ENCODE measurements around the gene GYPA. TPM values are rescaled to one million over a fixed set of nuclear protein-coding genes. Genes with fewer than 3 reads are reported as not detected.
A peak's percentile ranks its signal among the peaks of the same experiment; 100 is the strongest.

GYPA gene
- total and polyA plus RNA-seq, 2 donors from 2014 or later = 2.6 TPM; not detected in 1

DNA sequence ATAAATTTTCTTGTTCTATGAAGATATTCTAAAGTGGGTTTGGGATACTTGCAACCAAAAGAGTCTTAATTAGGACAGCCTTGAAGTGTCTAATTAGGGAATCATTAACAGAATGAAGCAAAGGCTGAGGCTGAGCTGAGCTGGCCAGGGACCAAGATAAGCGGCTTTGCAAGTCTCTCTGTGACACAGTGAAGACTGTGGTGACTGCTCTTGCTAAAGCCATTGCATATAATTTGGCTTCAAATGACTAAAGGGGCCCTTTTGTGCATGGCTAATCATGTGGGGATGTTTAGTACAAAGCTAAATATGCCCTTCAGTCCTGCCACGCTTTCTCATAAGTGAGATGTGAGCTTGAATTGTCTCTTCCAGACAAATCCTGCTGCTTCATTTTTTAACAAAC, 31.2 kb upstream of the GYPA start:
- TF ChIP-seq, protein P1, sequence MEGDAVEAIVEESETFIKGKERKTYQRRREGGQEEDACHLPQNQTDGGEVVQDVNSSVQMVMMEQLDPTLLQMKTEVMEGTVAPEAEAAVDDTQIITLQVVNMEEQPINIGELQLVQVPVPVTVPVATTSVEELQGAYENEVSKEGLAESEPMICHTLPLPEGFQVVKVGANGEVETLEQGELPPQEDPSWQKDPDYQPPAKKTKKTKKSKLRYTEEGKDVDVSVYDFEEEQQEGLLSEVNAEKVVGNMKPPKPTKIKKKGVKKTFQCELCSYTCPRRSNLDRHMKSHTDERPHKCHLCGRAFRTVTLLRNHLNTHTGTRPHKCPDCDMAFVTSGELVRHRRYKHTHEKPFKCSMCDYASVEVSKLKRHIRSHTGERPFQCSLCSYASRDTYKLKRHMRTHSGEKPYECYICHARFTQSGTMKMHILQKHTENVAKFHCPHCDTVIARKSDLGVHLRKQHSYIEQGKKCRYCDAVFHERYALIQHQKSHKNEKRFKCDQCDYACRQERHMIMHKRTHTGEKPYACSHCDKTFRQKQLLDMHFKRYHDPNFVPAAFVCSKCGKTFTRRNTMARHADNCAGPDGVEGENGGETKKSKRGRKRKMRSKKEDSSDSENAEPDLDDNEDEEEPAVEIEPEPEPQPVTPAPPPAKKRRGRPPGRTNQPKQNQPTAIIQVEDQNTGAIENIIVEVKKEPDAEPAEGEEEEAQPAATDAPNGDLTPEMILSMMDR (IDR thresholded peaks at IDR 0.05; ENCODE audit: borderline replicate concordance, extremely low read depth, insufficient read depth) = no peak
- intact Hi-C loops (cut with DNase I) = loop anchor here (10.0 kb wide), 1 partner anchor 613 kb away; no protein-coding TSS in a partner anchor
- H3K4me3 ChIP-seq (ENCODE audit: low read length in 3 of 3) = no peak overlapping the region
- H3K27ac ChIP-seq (ENCODE audit: low read depth in 2 of 2, low read length in 2 of 2) = no peak overlapping the region
- no peak overlapping the region for H3K9ac ChIP-seq (ENCODE audit: low read length in 3 of 3)
- H3K9me3 ChIP-seq (ENCODE audit: control insufficient read depth in 2 of 3, insufficient read depth in 1 of 3, low read length in 3 of 3) = no peaks in the 10 kb centered on the region
- FAIRE-seq (no peak), DNase-seq (peak in 1 of 5 donors; percentile 19)
- H3K27me3 ChIP-seq (ENCODE audit: control insufficient read depth, insufficient read depth, low read length) = no peaks in the 10 kb centered on the region
- no peaks in the 10 kb centered on the region for H3K4me1 ChIP-seq (ENCODE audit: control insufficient read depth in 2 of 3, insufficient read depth in 2 of 3, low read depth in 1 of 3, low read length in 3 of 3)
- H3K36me3 ChIP-seq (ENCODE audit: control insufficient read depth in 2 of 3, insufficient read depth in 3 of 3, low read length in 3 of 3) = no peaks in the 10 kb centered on the region

DNA sequence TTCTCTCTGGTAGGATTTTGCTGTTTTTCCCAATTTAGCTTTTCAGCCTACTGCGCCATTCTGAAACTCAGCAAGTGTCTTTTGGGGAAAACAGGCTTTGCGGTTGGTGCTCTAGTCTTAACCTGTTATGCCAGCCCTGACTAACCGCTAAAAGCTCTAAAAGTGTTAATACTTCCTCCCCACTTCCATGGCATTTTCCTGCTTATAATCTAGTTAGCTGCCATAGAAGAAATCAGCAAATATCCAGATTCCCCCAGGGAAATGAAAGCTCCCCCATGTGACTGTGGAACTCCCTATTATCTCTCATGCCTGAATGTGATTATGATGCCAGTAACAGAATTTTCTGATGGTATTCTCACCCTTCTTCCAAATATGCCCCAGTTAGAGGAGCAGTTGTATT, 28.7 kb upstream of the GYPA start:
- H3K4me3 ChIP-seq (ENCODE audit: low read length in 3 of 3) = no peak overlapping the region
- TF ChIP-seq, protein P1 (IDR thresholded peaks at IDR 0.05; ENCODE audit: borderline replicate concordance, extremely low read depth, insufficient read depth) = no peak
- FAIRE-seq = no peak

GRCh38 chr4:144154044-144154443, 13.5 kb upstream of the GYPA start:
- FAIRE-seq (no peak), DNase-seq (no peak)
- Histone ChIP-seq H3K9ac (ENCODE audit: low read length in 3 of 3) (no peak overlapping the region), H3K9me3 (ENCODE audit: control insufficient read depth in 2 of 3, insufficient read depth in 1 of 3, low read length in 3 of 3) (peaks cover 0 to 2% (median 0%) of the 10 kb centered on the region in 3 donors), H3K27me3 (ENCODE audit: control insufficient read depth, insufficient read depth, low read length) (no peaks in the 10 kb centered on the region), H3K36me3 (ENCODE audit: control insufficient read depth in 2 of 3, insufficient read depth in 3 of 3, low read length in 3 of 3) (no peaks in the 10 kb centered on the region), H3K4me1 (ENCODE audit: control insufficient read depth in 2 of 3, insufficient read depth in 2 of 3, low read depth in 1 of 3, low read length in 3 of 3) (no peaks in the 10 kb centered on the region), H3K4me3 (ENCODE audit: low read length in 3 of 3) (no peak overlapping the region), H3K27ac (ENCODE audit: low read depth in 2 of 2, low read length in 2 of 2) (no peak overlapping the region)
- intact Hi-C loops (cut with DNase I) = no loop called here
- TF ChIP-seq, protein P1 (IDR thresholded peaks at IDR 0.05; ENCODE audit: borderline replicate concordance, extremely low read depth, insufficient read depth) = no peak

More for the DNA sequence above, 28.7 kb upstream of the GYPA start:
- no peak overlapping the region for H3K9ac ChIP-seq (ENCODE audit: low read length in 3 of 3)
- intact Hi-C loops (cut with DNase I) = no loop called here
- peaks cover 0 to 2% (median 0%) of the 10 kb centered on the region in 3 donors for H3K9me3 ChIP-seq (ENCODE audit: control insufficient read depth in 2 of 3, insufficient read depth in 1 of 3, low read length in 3 of 3)
- H3K27ac ChIP-seq (ENCODE audit: low read depth in 2 of 2, low read length in 2 of 2) = no peak overlapping the region
- H3K4me1 ChIP-seq (ENCODE audit: control insufficient read depth in 2 of 3, insufficient read depth in 2 of 3, low read depth in 1 of 3, low read length in 3 of 3) = no peaks in the 10 kb centered on the region
- no peaks in the 10 kb centered on the region for H3K27me3 ChIP-seq (ENCODE audit: control insufficient read depth, insufficient read depth, low read length)
- no peaks in the 10 kb centered on the region for H3K36me3 ChIP-seq (ENCODE audit: control insufficient read depth in 2 of 3, insufficient read depth in 3 of 3, low read length in 3 of 3)
- DNase-seq = no peak
